IMR-90 (cell line): ENCODE data around the gene LRFN5. TPM values are rescaled to one million over a fixed set of nuclear protein-coding genes. Genes with fewer than 3 reads are reported as not detected.

Source experiments
- ATAC-seq: fragments of 200-7000 bp; cut with Tn5 transposase; 2 replicates; pipeline ENCODE4 v1.9.1; 2020; ENCODE audit warnings: low read depth, mild to moderate bottlenecking, moderate library complexity
- BruUV-seq: library from RNA; stranded (reverse); fragments of 400-500 nt; replicated peaks from 2 replicates; lab custom pipeline; 2021; lab: Mats Ljungman, UMichigan
- CTCF ChIA-PET: fragments of 300-600 bp; formaldehyde crosslinking; extraction: SDS; loops from one replicate; lab custom pipeline; 2021; ENCODE audit warnings: antibody characterized with exemption; lab: Yijun Ruan, JAX
- POLR2A ChIA-PET: fragments of 300-600 bp; sonication (Branson Sonifier 250); formaldehyde crosslinking; loops from one replicate; lab custom pipeline; 2022; ENCODE audit warnings: antibody characterized with exemption; ENCODE audit not compliant: unreplicated experiment; lab: Charles Lee
- DNase-seq: peaks from one replicate; pipeline ENCODE4 v3.0.0; 2013
- H2AFZ ChIP-seq: replicated peaks from 2 replicates; pipeline ENCODE3; 2013; ENCODE audit warnings: low read length, mild to moderate bottlenecking; ENCODE audit not compliant: poor library complexity
- H2AK5ac ChIP-seq: 2 replicates; pipeline ENCODE4 v1.6.1; 2013; ENCODE audit warnings: low read depth, low read length, inconsistent platforms
- H2AK9ac ChIP-seq: replicated peaks from 2 replicates; pipeline ENCODE3; 2013; ENCODE audit warnings: mild to moderate bottlenecking, low read depth, low read length, moderate library complexity; ENCODE audit not compliant: poor library complexity
- H2BK120ac ChIP-seq: 2 replicates; pipeline ENCODE4 v1.6.1; 2013; ENCODE audit warnings: low read depth, low read length, inconsistent platforms
- H2BK15ac ChIP-seq: 3 replicates; pipeline ENCODE4 v1.6.1; 2013; ENCODE audit warnings: low read depth, low read length, inconsistent platforms
- H2BK20ac ChIP-seq: 2 replicates; pipeline ENCODE4 v1.6.1; 2013; ENCODE audit warnings: low read depth, mild to moderate bottlenecking, inconsistent platforms, low read length, moderate library complexity
- H2BK5ac ChIP-seq: 2 replicates; pipeline ENCODE4 v1.6.1; 2013; ENCODE audit warnings: mild to moderate bottlenecking, low read depth, low read length, inconsistent platforms; ENCODE audit not compliant: poor library complexity, severe bottlenecking
- H3K14ac ChIP-seq: replicated peaks from 2 replicates; pipeline ENCODE4 v1.6.1; 2013; ENCODE audit warnings: low read depth, low read length, inconsistent platforms
- H3K18ac ChIP-seq: 2 replicates; pipeline ENCODE4 v1.6.1; 2013; ENCODE audit warnings: low read depth, low read length, control low read depth
- H3K23ac ChIP-seq: 2 replicates; pipeline ENCODE4 v1.6.1; 2013; ENCODE audit warnings: low read depth, low read length, inconsistent platforms
- H3K27ac ChIP-seq: 2 replicates; pipeline ENCODE4 v1.5.1; 2013; ENCODE audit warnings: mild to moderate bottlenecking, control low read depth, low read length; ENCODE audit not compliant: insufficient read depth
- H3K27me3 ChIP-seq: 2 replicates; pipeline ENCODE4 v1.6.1; 2013; ENCODE audit warnings: low read length; ENCODE audit not compliant: control insufficient read depth, insufficient read depth
- H3K36me3 ChIP-seq: 2 replicates; pipeline ENCODE4 v1.6.1; 2013; ENCODE audit warnings: low read length, mixed read lengths; ENCODE audit not compliant: control insufficient read depth, insufficient read depth
- H3K4ac ChIP-seq: 2 replicates; pipeline ENCODE4 v1.6.1; 2013; ENCODE audit warnings: low read depth, low read length, inconsistent platforms
- H3K4me1 ChIP-seq: 2 replicates; pipeline ENCODE4 v1.6.1; 2013; ENCODE audit warnings: low read length, mixed read lengths; ENCODE audit not compliant: control insufficient read depth, insufficient read depth
- H3K4me2 ChIP-seq: 2 replicates; pipeline ENCODE4 v1.6.1; 2013; ENCODE audit warnings: low read depth, mild to moderate bottlenecking, control low read depth, low read length, moderate library complexity
- H3K4me3 ChIP-seq: 2 replicates; pipeline ENCODE4 v1.5.1; 2013; ENCODE audit warnings: low read depth, mild to moderate bottlenecking, control low read depth, low read length, moderate library complexity; ENCODE audit not compliant: insufficient read depth
- H3K56ac ChIP-seq: 2 replicates; pipeline ENCODE4 v1.6.1; 2013; ENCODE audit warnings: low read length, inconsistent platforms; ENCODE audit not compliant: insufficient read depth; ENCODE audit errors: extremely low read depth
- H3K79me1 ChIP-seq, 2 experiments: 2 replicates each; pipeline ENCODE4 v1.6.1; 2013; ENCODE audit warnings: low read length in 2 of 2, inconsistent platforms in 1 of 2, low read depth in 1 of 2
- H3K9ac ChIP-seq: 2 replicates; pipeline ENCODE4 v1.6.1; 2013; ENCODE audit warnings: low read depth, low read length, control low read depth
- H3K9me1 ChIP-seq: 2 replicates; pipeline ENCODE4 v1.6.1; 2013; ENCODE audit warnings: low read length, inconsistent platforms; ENCODE audit not compliant: insufficient read depth
- H3K9me3 ChIP-seq: 2 replicates; pipeline ENCODE4 v1.6.1; 2013; ENCODE audit warnings: low read length; ENCODE audit not compliant: control insufficient read depth, insufficient read depth
- H4K20me1 ChIP-seq: 2 replicates; pipeline ENCODE4 v1.6.1; 2013; ENCODE audit warnings: low read length, inconsistent platforms; ENCODE audit not compliant: insufficient read depth
- H4K5ac ChIP-seq: 2 replicates; pipeline ENCODE4 v1.6.1; 2013; ENCODE audit warnings: mild to moderate bottlenecking, low read depth, low read length, control low read depth
- H4K8ac ChIP-seq, 2 experiments: 2 replicates each; pipeline ENCODE4 v1.6.1; 2013; ENCODE audit warnings: low read depth in 2 of 2, low read length in 2 of 2, control low read depth in 1 of 2, inconsistent platforms in 1 of 2
- H4K91ac ChIP-seq: 2 replicates; pipeline ENCODE4 v1.6.1; 2013; ENCODE audit warnings: low read depth, low read length, inconsistent platforms; ENCODE audit not compliant: insufficient read depth
- BHLHE40 ChIP-seq: fragments of 150-350 bp; IDR thresholded peaks from 2 replicates; pipeline ENCODE4 v1.6.1; 2016; ENCODE audit warnings: mild to moderate bottlenecking, low read depth, low read length
- CEBPB ChIP-seq: IDR thresholded peaks from 2 replicates; pipeline ENCODE4 v1.6.1; 2012; ENCODE audit warnings: low read depth, low read length, improper control_type of control experiment
- CHD1 ChIP-seq: IDR thresholded peaks from 2 replicates; pipeline ENCODE4 v1.6.1; 2012; ENCODE audit warnings: low read depth, low read length, improper control_type of control experiment
- FOS ChIP-seq: fragments of 150-350 bp; IDR thresholded peaks from 2 replicates; pipeline ENCODE4 v1.6.1; 2016; ENCODE audit warnings: low read depth, low read length
- MAFK ChIP-seq: IDR thresholded peaks from 2 replicates; pipeline ENCODE4 v1.6.1; 2012; ENCODE audit warnings: low read depth, low read length, improper control_type of control experiment
- MAZ ChIP-seq: IDR thresholded peaks from 2 replicates; pipeline ENCODE4 v1.6.1; 2012; ENCODE audit warnings: low read depth, mild to moderate bottlenecking, low read length, improper control_type of control experiment, moderate library complexity, borderline replicate concordance
- MXI1 ChIP-seq: IDR thresholded peaks from 2 replicates; pipeline ENCODE4 v1.6.1; 2012; ENCODE audit warnings: low read depth, mild to moderate bottlenecking, low read length, moderate library complexity, borderline replicate concordance
- NFE2L2 ChIP-seq: fragments of 150-350 bp; IDR thresholded peaks from 2 replicates; pipeline ENCODE4 v1.6.1; 2016; ENCODE audit warnings: low read depth, mild to moderate bottlenecking, low read length
- POLR2A ChIP-seq: IDR thresholded peaks from 2 replicates; pipeline ENCODE4 v1.6.1; 2012; ENCODE audit warnings: mild to moderate bottlenecking, low read depth, low read length
- RAD21 ChIP-seq: IDR thresholded peaks from 2 replicates; pipeline ENCODE4 v1.6.1; 2012; ENCODE audit warnings: low read length, improper control_type of control experiment
- RCOR1 ChIP-seq: IDR thresholded peaks from 2 replicates; pipeline ENCODE4 v1.6.1; 2012; ENCODE audit warnings: mild to moderate bottlenecking, low read length, improper control_type of control experiment; ENCODE audit not compliant: insufficient replicate concordance
- RFX5 ChIP-seq: IDR thresholded peaks from 2 replicates; pipeline ENCODE4 v1.8.0; 2012; ENCODE audit warnings: low read depth, mild to moderate bottlenecking, low read length, moderate library complexity
- SMC3 ChIP-seq: fragments of 150-350 bp; IDR thresholded peaks from 2 replicates; pipeline ENCODE4 v1.6.1; 2016; ENCODE audit warnings: low read depth, mild to moderate bottlenecking, antibody characterized with exemption, low read length, moderate library complexity
- WGBS, 2 experiments: methylation state at CpG; one replicate each; pipeline versions ENCODE4 v1.1.5 to v1.1.7; 2013; ENCODE audit warnings: missing lambda C conversion rate in 2 of 2; ENCODE audit not compliant: insufficient read length in 1 of 2; ENCODE audit errors: extremely low coverage in 2 of 2; 5-methylcytosine and 5-hydroxymethylcytosine counted together
- dilution Hi-C: fragments of 300-500 bp; cut with HindIII; formaldehyde crosslinking; loops from one replicate; pipeline ENCODE4 v1.14.3; 2018; ENCODE audit warnings: low sequenced_read_pairs; ENCODE audit not compliant: unreplicated experiment
- in situ Hi-C: fragments of 300-500 bp; cut with MboI; formaldehyde crosslinking; loops from 3 replicates; pipeline ENCODE4 v1.14.3; 2019; ENCODE audit warnings: low sequenced_read_pairs, inconsistent platforms, mixed read lengths
- intact Hi-C: fragments of 100-400 bp; cut with micrococcal nuclease; formaldehyde crosslinking; loops from 2 replicates; pipeline ENCODE4 v1.10.0; 2022
- polyA plus RNA-seq, 3 experiments: library from polyadenylated mRNA; depleted of rRNA; stranded (reverse); fragments of >200 nt; gene quantifications; 2 replicates each; pipeline ENCODE4 v1.2.3, GENCODE V29; 2012; ENCODE audit warnings: low replicate concordance in 1 of 3
- total RNA-seq: library from RNA; depleted of rRNA; stranded (reverse); fragments of >200 nt; gene quantifications from 2 replicates; pipeline ENCODE4 v1.2.3, GENCODE V29; 2012
- TF ChIP-seq, protein P1 (sequence below): conservative IDR thresholded peaks from 2 replicates; pipeline ENCODE4 v1.5.1; 2012; ENCODE audit warnings: mild to moderate bottlenecking, low read depth, low read length, improper control_type of control experiment
- TF ChIP-seq, protein P2 (sequence below): fragments of 150-350 bp; IDR thresholded peaks from 2 replicates; pipeline ENCODE4 v1.6.1; 2016; ENCODE audit warnings: low read depth, mild to moderate bottlenecking, low read length, moderate library complexity, borderline replicate concordance
- TF ChIP-seq, protein P3 (sequence below): fragments of 150-350 bp; IDR thresholded peaks from 2 replicates; pipeline ENCODE4 v1.6.1; 2017; ENCODE audit warnings: mild to moderate bottlenecking, antibody characterized with exemption, low read length, low read depth

Gene LRFN5
- total and polyA plus RNA-seq, 2 of the 4 experiments (the other 2 are of a cell fraction): 1.8 to 3.6 TPM

DNA sequence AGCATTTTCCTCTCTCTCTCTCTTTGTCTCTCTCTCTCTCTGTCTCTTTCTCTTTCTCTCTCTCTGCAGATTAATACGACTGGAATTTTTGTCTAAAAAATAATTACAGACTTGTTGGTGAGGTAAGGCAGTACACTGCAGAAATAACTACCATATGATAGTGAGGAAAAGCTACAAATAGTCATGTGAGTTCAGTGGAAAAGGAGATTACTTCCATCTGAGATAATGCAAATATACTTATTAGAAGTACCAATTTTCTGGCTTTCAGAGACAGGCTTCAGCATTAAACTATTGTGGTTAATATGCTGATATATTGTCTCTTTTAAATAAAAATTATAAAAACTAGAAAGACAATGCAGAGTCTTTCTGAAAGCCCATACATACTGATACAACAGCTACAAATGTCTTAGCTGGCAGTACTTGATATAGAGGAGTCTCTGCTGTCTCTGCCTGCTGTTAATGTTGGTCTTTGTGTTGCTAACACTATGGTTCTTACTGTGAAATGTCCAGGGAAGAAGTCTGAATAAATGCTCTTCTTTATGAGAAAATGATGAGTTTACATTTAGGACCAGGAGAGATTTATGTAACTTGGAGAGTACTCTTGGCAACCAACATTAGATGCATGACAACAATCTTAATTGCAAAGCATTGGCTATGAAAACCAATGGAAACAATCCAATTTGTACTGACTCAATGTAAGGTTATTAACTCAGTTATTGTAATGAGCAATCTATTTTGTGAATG lies 167.0 kb downstream of the LRFN5 start:
- ATAC-seq (no peak), DNase-seq (no peak)
- H3K4me2 ChIP-seq: no peak overlapping the region
- H2AK5ac ChIP-seq: no peak overlapping the region
- no peak overlapping the region for H3K18ac ChIP-seq
- intact Hi-C loops: no loop called here
- H3K4me1 ChIP-seq: no peaks in the 10 kb centered on the region
- no peaks in the 10 kb centered on the region for H3K36me3 ChIP-seq
- H4K8ac ChIP-seq: no peak overlapping the region
- POLR2A ChIA-PET: no interaction called here
- H3K4ac ChIP-seq: no peak overlapping the region
- no peak overlapping the region for H4K91ac ChIP-seq
- H2AFZ ChIP-seq: no peak overlapping the region
- no TSS peak for BruUV-seq
- H3K56ac ChIP-seq: no peak overlapping the region
- H2BK15ac ChIP-seq: no peak overlapping the region
- no peak overlapping the region for H2BK5ac ChIP-seq
- no peak overlapping the region for H3K27ac ChIP-seq
- no peak overlapping the region for H2BK20ac ChIP-seq
- H2BK120ac ChIP-seq: no peak overlapping the region
- dilution Hi-C loops: no loop called here
- no peaks in the 10 kb centered on the region for H3K27me3 ChIP-seq
- no peaks in the 10 kb centered on the region for H3K79me1 ChIP-seq
- WGBS, 2 experiments: no CpG with 5 or more reads among the region's 1 CpG
- in situ Hi-C loops: no loop called here
- no peaks in the 10 kb centered on the region for H3K9me3 ChIP-seq
- no peak overlapping the region for H4K5ac ChIP-seq
- H3K14ac ChIP-seq: no peak overlapping the region
- TF ChIP-seq NFE2L2: no peak
- no peak for TF ChIP-seq MXI1
- TF ChIP-seq POLR2A: no peak
- TF ChIP-seq BHLHE40: no peak
- no peak for TF ChIP-seq RCOR1
- TF ChIP-seq, protein P1, sequence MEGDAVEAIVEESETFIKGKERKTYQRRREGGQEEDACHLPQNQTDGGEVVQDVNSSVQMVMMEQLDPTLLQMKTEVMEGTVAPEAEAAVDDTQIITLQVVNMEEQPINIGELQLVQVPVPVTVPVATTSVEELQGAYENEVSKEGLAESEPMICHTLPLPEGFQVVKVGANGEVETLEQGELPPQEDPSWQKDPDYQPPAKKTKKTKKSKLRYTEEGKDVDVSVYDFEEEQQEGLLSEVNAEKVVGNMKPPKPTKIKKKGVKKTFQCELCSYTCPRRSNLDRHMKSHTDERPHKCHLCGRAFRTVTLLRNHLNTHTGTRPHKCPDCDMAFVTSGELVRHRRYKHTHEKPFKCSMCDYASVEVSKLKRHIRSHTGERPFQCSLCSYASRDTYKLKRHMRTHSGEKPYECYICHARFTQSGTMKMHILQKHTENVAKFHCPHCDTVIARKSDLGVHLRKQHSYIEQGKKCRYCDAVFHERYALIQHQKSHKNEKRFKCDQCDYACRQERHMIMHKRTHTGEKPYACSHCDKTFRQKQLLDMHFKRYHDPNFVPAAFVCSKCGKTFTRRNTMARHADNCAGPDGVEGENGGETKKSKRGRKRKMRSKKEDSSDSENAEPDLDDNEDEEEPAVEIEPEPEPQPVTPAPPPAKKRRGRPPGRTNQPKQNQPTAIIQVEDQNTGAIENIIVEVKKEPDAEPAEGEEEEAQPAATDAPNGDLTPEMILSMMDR: no peak
- TF ChIP-seq, protein P2, sequence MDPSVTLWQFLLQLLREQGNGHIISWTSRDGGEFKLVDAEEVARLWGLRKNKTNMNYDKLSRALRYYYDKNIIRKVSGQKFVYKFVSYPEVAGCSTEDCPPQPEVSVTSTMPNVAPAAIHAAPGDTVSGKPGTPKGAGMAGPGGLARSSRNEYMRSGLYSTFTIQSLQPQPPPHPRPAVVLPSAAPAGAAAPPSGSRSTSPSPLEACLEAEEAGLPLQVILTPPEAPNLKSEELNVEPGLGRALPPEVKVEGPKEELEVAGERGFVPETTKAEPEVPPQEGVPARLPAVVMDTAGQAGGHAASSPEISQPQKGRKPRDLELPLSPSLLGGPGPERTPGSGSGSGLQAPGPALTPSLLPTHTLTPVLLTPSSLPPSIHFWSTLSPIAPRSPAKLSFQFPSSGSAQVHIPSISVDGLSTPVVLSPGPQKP: no peak
- no peak for TF ChIP-seq RAD21
- no peak for TF ChIP-seq CHD1
- TF ChIP-seq, protein P3, sequence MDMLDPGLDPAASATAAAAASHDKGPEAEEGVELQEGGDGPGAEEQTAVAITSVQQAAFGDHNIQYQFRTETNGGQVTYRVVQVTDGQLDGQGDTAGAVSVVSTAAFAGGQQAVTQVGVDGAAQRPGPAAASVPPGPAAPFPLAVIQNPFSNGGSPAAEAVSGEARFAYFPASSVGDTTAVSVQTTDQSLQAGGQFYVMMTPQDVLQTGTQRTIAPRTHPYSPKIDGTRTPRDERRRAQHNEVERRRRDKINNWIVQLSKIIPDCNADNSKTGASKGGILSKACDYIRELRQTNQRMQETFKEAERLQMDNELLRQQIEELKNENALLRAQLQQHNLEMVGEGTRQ: no peak
- TF ChIP-seq CEBPB: no peak
- TF ChIP-seq RFX5: no peak
- TF ChIP-seq FOS: no peak
- TF ChIP-seq MAZ: no peak
- TF ChIP-seq SMC3: no peak
- no peak for TF ChIP-seq MAFK
- no peak overlapping the region for H3K9ac ChIP-seq
- H3K23ac ChIP-seq: no peak overlapping the region
- H4K20me1 ChIP-seq: no peaks in the 10 kb centered on the region
- no peak overlapping the region for H3K4me3 ChIP-seq
- H2AK9ac ChIP-seq: no peak overlapping the region
- no peaks in the 10 kb centered on the region for H3K9me1 ChIP-seq
- CTCF ChIA-PET: no interaction called here
